SU-DHL-6 (cell line): ENCODE data around the gene B9D2.

Experiments used
- H2AFZ ChIP-seq: fragments of 200-600 bp; sonication (generic); 2 replicates; pipeline ENCODE4 v1.6.1; 2014; ENCODE audit warnings: low read depth, mild to moderate bottlenecking, moderate library complexity, mixed read lengths, antibody characterized with exemption, low read length; ENCODE audit not compliant: severe bottlenecking
- H3F3A ChIP-seq: fragments of 200-600 bp; shearing (Covaris generic); 2 replicates; pipeline ENCODE4 v1.6.0; 2016; ENCODE audit warnings: antibody characterized with exemption, mild to moderate bottlenecking; ENCODE audit not compliant: insufficient read depth
- H3K27ac ChIP-seq: fragments of 200-600 bp; sonication (generic); 2 replicates; pipeline ENCODE4 v1.5.1; 2016; ENCODE audit warnings: low read depth, mild to moderate bottlenecking, low read length, moderate library complexity, mixed read lengths
- H3K27me3 ChIP-seq: fragments of 200-600 bp; sonication (generic), shearing (Covaris generic); 2 replicates; pipeline ENCODE4 v1.6.0; 2014; ENCODE audit warnings: mild to moderate bottlenecking, low read length
- H3K36me3 ChIP-seq: fragments of 200-600 bp; sonication (generic); 2 replicates; pipeline ENCODE4 v1.6.1; 2014; ENCODE audit warnings: mild to moderate bottlenecking, low read length, mixed read lengths
- H3K4me2 ChIP-seq: fragments of 300-600, 200-600 bp; shearing (Covaris generic), sonication (generic); 2 replicates; pipeline ENCODE4 v1.6.0; 2014; ENCODE audit warnings: low read length, low read depth, mild to moderate bottlenecking; ENCODE audit not compliant: poor library complexity, severe bottlenecking
- H3K4me3 ChIP-seq: fragments of 200-600 bp; sonication (generic); 2 replicates; pipeline ENCODE4 v1.5.1; 2014; ENCODE audit warnings: antibody characterized with exemption, low read length, mild to moderate bottlenecking, mixed read lengths; ENCODE audit not compliant: insufficient read depth, poor library complexity, severe bottlenecking
- H3K79me2 ChIP-seq: fragments of 200-600 bp; sonication (generic); 2 replicates; pipeline ENCODE4 v1.6.1; 2014; ENCODE audit warnings: mild to moderate bottlenecking, low read length, moderate library complexity; ENCODE audit not compliant: insufficient read depth
- H3K9ac ChIP-seq: fragments of 200-600 bp; sonication (generic); 2 replicates; pipeline ENCODE4 v1.7.0; 2014; ENCODE audit warnings: mild to moderate bottlenecking, low read length
- H3K9me2 ChIP-seq: fragments of 200-600 bp; sonication (generic); replicated peaks from 2 replicates; pipeline ENCODE4 v1.6.1; 2014; ENCODE audit warnings: low read length; ENCODE audit not compliant: insufficient read depth
- H3K9me3 ChIP-seq: fragments of 200-600 bp; sonication (generic); 2 replicates; pipeline ENCODE4 v1.6.1; 2014; ENCODE audit warnings: low read length, mixed read lengths; ENCODE audit not compliant: insufficient read depth
- H4K20me1 ChIP-seq: fragments of 200-600 bp; sonication (generic); 2 replicates; pipeline ENCODE4 v1.6.1; 2014; ENCODE audit warnings: low read depth, mild to moderate bottlenecking, antibody characterized with exemption, low read length, moderate library complexity, mixed read lengths
- CTCF ChIP-seq: fragments of 200-600 bp; sonication (generic); IDR thresholded peaks from one replicate; pipeline ENCODE4 v1.5.1; 2017; ENCODE audit warnings: antibody characterized with exemption, mild to moderate bottlenecking, low read length, moderate library complexity; ENCODE audit not compliant: insufficient read depth, poor library complexity, severe bottlenecking
- EZH2phosphoT487 ChIP-seq: fragments of 200-600 bp; sonication (generic), shearing (Covaris generic); conservative IDR thresholded peaks from 2 replicates; pipeline ENCODE4 v1.6.1; 2018; ENCODE audit warnings: mild to moderate bottlenecking, antibody characterized with exemption, low read length, moderate library complexity, mixed read lengths

Gene B9D2

GRCh38 chr19:41357746-41358145 lies 6.2 kb downstream of the B9D2 start:
- Histone ChIP-seq H3K9me3 (no peaks in the 10 kb centered on the region), H2AFZ (no peak overlapping the region), H3K27ac (no peak overlapping the region), H3K4me3 (no peak overlapping the region), H3F3A (peaks cover 9% of the 10 kb centered on the region; the same call in 1 of the 2 replicates), H3K79me2 (peaks cover 5% of the 10 kb centered on the region), H3K9me2 (no peaks in the 10 kb centered on the region), H3K9ac (no peak overlapping the region), H3K4me2 (no peak overlapping the region), H3K27me3 (no peaks in the 10 kb centered on the region), H4K20me1 (no peaks in the 10 kb centered on the region), H3K36me3 (no peaks in the 10 kb centered on the region)
- TF ChIP-seq CTCF, result no peak
- TF ChIP-seq EZH2phosphoT487, result no peak

GRCh38 chr19:41356984-41357739 lies 6.8 kb downstream of the B9D2 start:
- H2AFZ ChIP-seq, result no peak overlapping the region
- peaks cover 11% of the 10 kb centered on the region for H3K79me2 ChIP-seq
- H3K27ac ChIP-seq, result no peak overlapping the region
- H3K36me3 ChIP-seq, result no peaks in the 10 kb centered on the region
- no peak overlapping the region for H3K4me2 ChIP-seq
- no peaks in the 10 kb centered on the region for H3K27me3 ChIP-seq
- no peaks in the 10 kb centered on the region for H3K9me3 ChIP-seq
- no peak overlapping the region for H3K9ac ChIP-seq
- H3F3A ChIP-seq, result 0 out of 2 replicates have a peak, but pooled peaks cover 4% of the 10 kb centered on the region
- H3K4me3 ChIP-seq, result no peak overlapping the region
- no peak for TF ChIP-seq EZH2phosphoT487
- no peak for TF ChIP-seq CTCF
- no peaks in the 10 kb centered on the region for H4K20me1 ChIP-seq
- no peaks in the 10 kb centered on the region for H3K9me2 ChIP-seq

GRCh38 chr19:41355802-41356201 lies 8.1 kb downstream of the B9D2 start:
- peaks cover 25% of the 10 kb centered on the region for H3K79me2 ChIP-seq
- no peaks in the 10 kb centered on the region for H3K27me3 ChIP-seq
- H3F3A ChIP-seq, result peaks cover 4% of the 10 kb centered on the region; the same call in 1 of the 2 replicates
- H3K9me3 ChIP-seq, result no peaks in the 10 kb centered on the region
- peaks cover under 1% of the 10 kb centered on the region; the same call in 1 of the 2 replicates for H4K20me1 ChIP-seq
- H3K4me2 ChIP-seq, result no peak overlapping the region
- no peak overlapping the region for H2AFZ ChIP-seq
- no peaks in the 10 kb centered on the region for H3K36me3 ChIP-seq
- H3K9me2 ChIP-seq, result no peaks in the 10 kb centered on the region
- H3K9ac ChIP-seq, result no peak overlapping the region
- no peak overlapping the region for H3K27ac ChIP-seq
- no peak overlapping the region for H3K4me3 ChIP-seq
- TF ChIP-seq EZH2phosphoT487, result no peak
- TF ChIP-seq CTCF, result no peak
